ENCODE results near the gene GEMIN7. TPM values are rescaled to one million over a fixed set of nuclear protein-coding genes. Genes with fewer than 3 reads are reported as not detected.

The GEMIN7 gene
- total and polyA plus RNA-seq, 2 of the 4 experiments (the other 2 are of a cell fraction): 27.2 to 53.0 TPM

DNA sequence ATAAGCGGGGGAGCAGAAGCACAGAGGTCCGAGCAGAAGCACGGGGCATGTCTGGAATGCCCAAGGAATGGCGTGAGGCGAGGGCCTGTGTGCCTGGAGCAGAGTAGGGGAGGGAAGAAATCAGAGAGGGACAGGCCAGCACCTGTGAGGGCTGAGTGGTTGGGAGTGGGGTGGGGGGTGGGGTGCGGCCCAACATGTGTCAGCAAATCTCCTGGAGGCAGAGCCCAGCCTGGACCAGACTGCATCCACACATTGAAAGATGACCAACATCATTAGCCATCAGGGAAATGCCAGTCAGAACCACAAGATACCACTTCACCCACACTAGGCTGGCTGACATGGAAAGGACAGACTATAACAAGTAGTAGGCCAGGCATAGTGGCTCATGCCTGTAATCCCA, 29.0 kb upstream of the GEMIN7 start:
- Histone ChIP-seq H3K9ac (ENCODE audit: low read depth, low read length) (no peak overlapping the region), H3K4me1 (ENCODE audit: control insufficient read depth, insufficient read depth, low read length) (peaks cover 2% of the 10 kb centered on the region; the same call in 1 of the 2 replicates), H4K5ac (ENCODE audit: low read depth, low read length) (no peak overlapping the region), H3K27ac (ENCODE audit: insufficient read depth, low read length) (no peak overlapping the region), H2BK15ac (ENCODE audit: low read depth, low read length) (no peak overlapping the region), H3K4ac (ENCODE audit: low read depth, low read length) (no peak overlapping the region), H3K27me3 (ENCODE audit: control insufficient read depth, insufficient read depth, low read length) (no peaks in the 10 kb centered on the region), H3K4me2 (ENCODE audit: low read depth, low read length) (no peak overlapping the region), H3K56ac (ENCODE audit: extremely low read depth, insufficient read depth, low read length) (no peak overlapping the region), H3K18ac (ENCODE audit: low read depth, low read length) (no peak overlapping the region), H3K14ac (replicated peaks; ENCODE audit: low read depth, low read length) (no peak overlapping the region), H3K23ac (ENCODE audit: low read depth, low read length) (no peak overlapping the region), H2BK20ac (ENCODE audit: low read depth, low read length) (no peak overlapping the region), H3K36me3 (ENCODE audit: control insufficient read depth, insufficient read depth, low read length) (peaks cover 44% of the 10 kb centered on the region), H3K9me3 (ENCODE audit: control insufficient read depth, insufficient read depth, low read length) (no peaks in the 10 kb centered on the region), H4K8ac (ENCODE audit: low read depth in 2 of 2, low read length in 2 of 2) (no peak overlapping the region), H2BK120ac (ENCODE audit: low read depth, low read length) (no peak overlapping the region), H4K20me1 (ENCODE audit: insufficient read depth, low read length) (peaks cover 76% of the 10 kb centered on the region), H2AK5ac (ENCODE audit: low read depth, low read length) (no peak overlapping the region), H2AFZ (replicated peaks; ENCODE audit: low read length, poor library complexity) (no peak overlapping the region), H3K9me1 (ENCODE audit: insufficient read depth, low read length) (peaks cover 15% of the 10 kb centered on the region; the same call in 1 of the 2 replicates), H4K91ac (ENCODE audit: insufficient read depth, low read depth, low read length) (no peak overlapping the region), H3K4me3 (ENCODE audit: insufficient read depth, low read depth, low read length) (no peak overlapping the region), H2AK9ac (replicated peaks; ENCODE audit: low read depth, low read length, poor library complexity) (no peak overlapping the region), H3K79me1 (ENCODE audit: low read depth in 1 of 2, low read length in 2 of 2) (peaks cover 34 to 69% of the 10 kb centered on the region in 2 experiments), H2BK5ac (ENCODE audit: low read depth, low read length, poor library complexity, severe bottlenecking) (no peak overlapping the region)
- WGBS, 2 experiments (ENCODE audit: extremely low coverage in 2 of 2, insufficient read length in 1 of 2): 91% methylated on average over 5 of the region's 6 CpGs; no CpG with 5 or more reads in 1 of the 2 experiments
- BruUV-seq (replicated peaks): no TSS peak
- intact Hi-C loops (cut with micrococcal nuclease): no loop called here
- dilution Hi-C loops (cut with HindIII; ENCODE audit: low sequenced_read_pairs, unreplicated experiment): no loop called here
- POLR2A ChIA-PET (ENCODE audit: unreplicated experiment): no interaction called here
- no peak for ATAC-seq (ENCODE audit: low read depth)
- in situ Hi-C loops (cut with MboI; ENCODE audit: low sequenced_read_pairs): no loop called here
- DNase-seq: no peak
- TF ChIP-seq, protein P1, sequence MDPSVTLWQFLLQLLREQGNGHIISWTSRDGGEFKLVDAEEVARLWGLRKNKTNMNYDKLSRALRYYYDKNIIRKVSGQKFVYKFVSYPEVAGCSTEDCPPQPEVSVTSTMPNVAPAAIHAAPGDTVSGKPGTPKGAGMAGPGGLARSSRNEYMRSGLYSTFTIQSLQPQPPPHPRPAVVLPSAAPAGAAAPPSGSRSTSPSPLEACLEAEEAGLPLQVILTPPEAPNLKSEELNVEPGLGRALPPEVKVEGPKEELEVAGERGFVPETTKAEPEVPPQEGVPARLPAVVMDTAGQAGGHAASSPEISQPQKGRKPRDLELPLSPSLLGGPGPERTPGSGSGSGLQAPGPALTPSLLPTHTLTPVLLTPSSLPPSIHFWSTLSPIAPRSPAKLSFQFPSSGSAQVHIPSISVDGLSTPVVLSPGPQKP (IDR thresholded peaks at IDR 0.05; ENCODE audit: borderline replicate concordance, low read depth, low read length): no peak
- TF ChIP-seq RAD21 (IDR thresholded peaks at IDR 0.05; ENCODE audit: low read length): no peak
- no peak for TF ChIP-seq RFX5 (IDR thresholded peaks at IDR 0.05; ENCODE audit: low read depth, low read length)
- TF ChIP-seq POLR2A (IDR thresholded peaks at IDR 0.05; ENCODE audit: low read depth, low read length): no peak
- CTCF ChIA-PET: interaction anchor here (1.2 kb wide), 1 partner anchor 10 kb away, joined by 3 read pairs; no protein-coding TSS in a partner anchor
